Right lobe of liver (tissue), 4 donors: Measurements from ENCODE around the gene SLC52A3.

Source experiments
- POLR2A ChIP-seq: fragments of 450-650 bp; IDR thresholded peaks from one replicate; pipeline ENCODE4 v1.6.1; 2017; ENCODE audit warnings: antibody characterized with exemption, mild to moderate bottlenecking
- TF ChIP-seq, protein P1 (sequence below), 4 donors: fragments of 200-600 bp in 3 of 4; fragments of 450-650 bp in 1 of 4; IDR thresholded peaks; one replicate each; pipeline versions ENCODE4 v1.5.1 to v1.8.0; 2016 to 2022; ENCODE audit warnings: antibody characterized with exemption in 4 of 4, mild to moderate bottlenecking in 2 of 4
- donor health status: DM: no; HTN: no; CAD: no.
- donor health status: DM: no; HTN: no; CAD: no.
- donor health status: DM: no; HTN: yes; CAD: no.

GRCh38 chr20:741620-742019 lies 26.7 kb downstream of the SLC52A3 start:
- no peak for TF ChIP-seq POLR2A
- TF ChIP-seq, protein P1, sequence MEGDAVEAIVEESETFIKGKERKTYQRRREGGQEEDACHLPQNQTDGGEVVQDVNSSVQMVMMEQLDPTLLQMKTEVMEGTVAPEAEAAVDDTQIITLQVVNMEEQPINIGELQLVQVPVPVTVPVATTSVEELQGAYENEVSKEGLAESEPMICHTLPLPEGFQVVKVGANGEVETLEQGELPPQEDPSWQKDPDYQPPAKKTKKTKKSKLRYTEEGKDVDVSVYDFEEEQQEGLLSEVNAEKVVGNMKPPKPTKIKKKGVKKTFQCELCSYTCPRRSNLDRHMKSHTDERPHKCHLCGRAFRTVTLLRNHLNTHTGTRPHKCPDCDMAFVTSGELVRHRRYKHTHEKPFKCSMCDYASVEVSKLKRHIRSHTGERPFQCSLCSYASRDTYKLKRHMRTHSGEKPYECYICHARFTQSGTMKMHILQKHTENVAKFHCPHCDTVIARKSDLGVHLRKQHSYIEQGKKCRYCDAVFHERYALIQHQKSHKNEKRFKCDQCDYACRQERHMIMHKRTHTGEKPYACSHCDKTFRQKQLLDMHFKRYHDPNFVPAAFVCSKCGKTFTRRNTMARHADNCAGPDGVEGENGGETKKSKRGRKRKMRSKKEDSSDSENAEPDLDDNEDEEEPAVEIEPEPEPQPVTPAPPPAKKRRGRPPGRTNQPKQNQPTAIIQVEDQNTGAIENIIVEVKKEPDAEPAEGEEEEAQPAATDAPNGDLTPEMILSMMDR (IDR thresholded peaks at IDR 0.05): no peak
